AG09309 (cell line): ENCODE data around the gene PGAM1.

Experiments used
- DNase-seq: peaks from one replicate; pipeline ENCODE4 v3.0.0-alpha.2; 2010; ENCODE audit warnings: low read depth
- H3K4me3 ChIP-seq: 2 replicates; pipeline ENCODE4 v1.5.1; 2011; ENCODE audit warnings: mild to moderate bottlenecking, low read depth, low read length, moderate library complexity; ENCODE audit not compliant: control insufficient read depth
- CTCF ChIP-seq: IDR thresholded peaks from 2 replicates; pipeline ENCODE4 v1.5.1; 2011; ENCODE audit warnings: mild to moderate bottlenecking, low read depth, low read length, inconsistent platforms; ENCODE audit not compliant: insufficient read depth, control insufficient read depth; ENCODE audit errors: missing control alignments

The PGAM1 gene

DNA sequence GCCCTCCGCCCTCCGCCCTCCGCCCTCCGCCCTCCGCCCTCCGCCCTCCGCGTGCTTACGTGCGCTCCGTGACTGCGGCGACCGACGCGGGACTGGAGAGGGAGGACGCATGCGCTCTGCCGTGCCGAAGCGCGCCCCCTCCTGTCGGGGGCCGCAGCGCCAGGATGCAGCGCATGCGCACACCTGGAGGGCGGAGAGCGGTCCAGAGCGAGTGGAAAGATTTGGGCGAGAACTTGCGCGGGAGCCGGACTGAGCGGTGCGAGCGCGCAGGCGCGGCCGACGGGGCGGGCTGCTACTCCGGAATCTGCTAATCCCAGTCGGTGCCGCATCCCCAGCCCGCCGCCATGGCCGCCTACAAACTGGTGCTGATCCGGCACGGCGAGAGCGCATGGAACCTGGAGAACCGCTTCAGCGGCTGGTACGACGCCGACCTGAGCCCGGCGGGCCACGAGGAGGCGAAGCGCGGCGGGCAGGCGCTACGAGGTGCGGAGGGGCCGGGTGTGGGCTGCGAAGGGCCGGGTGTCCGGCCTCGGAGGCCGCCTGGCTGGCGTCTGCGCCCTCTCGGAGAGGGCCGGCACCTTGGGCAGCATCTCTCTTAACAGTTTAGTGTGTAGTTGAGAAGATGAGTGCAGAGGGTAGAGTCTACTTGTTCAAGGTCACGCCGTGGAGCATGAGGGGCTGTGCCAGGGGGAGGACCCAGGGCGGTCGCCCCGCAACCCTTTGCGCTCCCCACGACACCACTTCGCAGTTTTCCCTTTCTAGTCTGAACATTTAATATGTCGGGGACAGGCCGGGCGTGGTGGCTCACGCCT is at the start of gene PGAM1:
Gene PGAM1, plus strand, starts transcription at position 228 of the 812 bp plus-strand sequence. Its CDS starts 117 bp downstream, at position 345.
- DNase-seq = peak; percentile 85
- TF ChIP-seq CTCF = peak; percentile 75

DNA sequence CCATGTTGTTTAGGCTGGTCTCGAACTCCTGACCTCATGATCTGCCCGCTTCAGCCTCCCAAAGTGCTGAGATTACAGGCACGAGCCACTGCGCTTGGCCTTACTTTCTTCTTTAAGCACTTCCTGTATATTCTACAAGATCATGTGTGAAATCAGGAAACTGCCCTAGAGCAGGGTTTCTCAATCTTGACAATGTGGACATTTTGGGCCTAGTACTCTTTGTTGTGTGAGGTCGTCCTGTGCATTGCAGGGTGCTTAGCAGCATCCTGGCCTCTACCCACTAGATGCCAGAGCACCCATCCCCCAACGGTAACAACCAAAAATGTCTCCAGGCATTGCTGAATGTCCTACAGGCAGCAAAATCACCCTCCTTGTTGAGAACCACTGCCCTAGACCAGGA is 49.6 kb upstream of the PGAM1 start:
- DNase-seq = no peak

More for the DNA sequence above, at the start of gene PGAM1:
- H3K4me3 ChIP-seq = peak within 1 kb of the TSS; percentile 65

DNA sequence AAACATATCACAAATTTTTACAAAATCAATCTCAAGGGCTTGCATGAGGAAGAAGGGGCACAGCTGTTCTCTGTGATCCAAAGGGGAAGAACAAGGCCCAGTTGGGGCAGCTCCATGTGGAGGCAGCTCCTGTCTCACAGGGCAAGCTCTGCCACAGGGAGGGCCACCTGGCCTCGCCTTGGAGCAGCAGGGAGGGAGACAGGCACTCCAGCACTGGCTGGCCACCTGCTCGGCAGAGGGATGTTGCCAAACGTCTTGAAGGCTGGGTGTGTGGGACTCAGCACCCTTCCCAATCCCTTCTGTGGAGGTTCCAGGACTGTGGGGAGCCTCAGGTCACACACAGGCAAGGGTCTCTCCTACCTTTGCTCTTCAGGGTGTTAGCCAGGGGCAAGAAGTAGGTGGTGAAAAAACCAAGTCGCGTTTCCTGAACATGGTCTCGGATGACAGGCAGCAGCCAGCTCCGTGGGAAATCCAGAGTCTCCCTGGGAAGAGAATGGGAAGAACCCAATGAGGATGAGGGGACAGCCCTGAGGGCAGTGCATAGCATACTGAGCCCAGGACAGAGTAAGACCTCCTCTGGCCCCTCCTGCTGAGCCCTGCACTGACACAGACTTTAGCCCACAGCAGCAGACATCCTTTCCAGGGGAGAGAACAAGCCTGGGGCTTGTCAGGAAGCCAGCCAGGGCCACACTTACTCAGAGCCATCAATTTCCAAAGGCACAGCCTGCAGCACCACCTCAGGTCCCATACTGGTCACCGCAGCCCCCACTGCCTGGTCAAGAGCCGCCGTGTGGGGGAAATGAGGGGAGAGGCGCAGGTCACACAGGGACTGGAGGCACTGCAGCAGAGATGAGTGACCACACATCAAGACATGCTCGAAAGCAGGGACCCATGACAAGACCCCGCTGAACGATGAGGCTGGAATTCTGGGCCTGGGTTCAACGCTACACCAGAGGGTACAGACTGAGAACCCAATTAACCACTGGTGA is 46.8 kb upstream of the PGAM1 start:
- no peak for TF ChIP-seq CTCF
- no peak for DNase-seq
- no peak overlapping the region for H3K4me3 ChIP-seq

More for the DNA sequence above, 49.6 kb upstream of the PGAM1 start:
- TF ChIP-seq CTCF = no peak
- no peak overlapping the region for H3K4me3 ChIP-seq

DNA sequence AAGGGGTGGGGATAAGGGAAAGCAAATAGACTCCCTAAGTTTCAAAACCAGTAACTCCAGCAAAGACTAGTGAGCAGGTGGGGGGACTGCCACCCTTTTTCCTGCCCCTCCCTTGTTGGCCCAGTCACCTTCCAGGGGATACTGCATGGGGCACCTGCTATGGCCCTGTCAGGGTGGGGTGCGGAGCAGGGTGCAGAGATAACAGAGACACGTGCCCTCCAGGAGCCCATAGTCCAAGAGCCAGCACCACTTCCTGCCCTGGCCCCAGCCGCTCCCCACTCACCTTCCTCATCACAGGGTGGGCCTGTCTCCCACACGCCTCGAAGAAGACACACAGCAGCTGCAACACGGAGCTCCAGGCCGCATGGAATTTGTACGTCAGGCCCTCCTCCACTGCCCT is 45.5 kb upstream of the PGAM1 start:
- H3K4me3 ChIP-seq = no peak overlapping the region
- TF ChIP-seq CTCF = no peak
- DNase-seq = no peak

- no peak overlapping the region for H3K4me3 ChIP-seq
- DNase-seq = no peak
These were observed 44.4 kb upstream of the PGAM1 start for GRCh38 chr10:97381626-97382025.

More at GRCh38 chr10:97381626-97382025, 44.4 kb upstream of the PGAM1 start:
- no peak for TF ChIP-seq CTCF
